Fibroblast of peridontal ligament (primary cell): ENCODE results near the gene PRR23B.

Experiments used
- DNase-seq: peaks from one replicate; pipeline ENCODE4 v3.0.0-alpha.2; 2010; ENCODE audit errors: extremely low read depth

The PRR23B gene

DNA sequence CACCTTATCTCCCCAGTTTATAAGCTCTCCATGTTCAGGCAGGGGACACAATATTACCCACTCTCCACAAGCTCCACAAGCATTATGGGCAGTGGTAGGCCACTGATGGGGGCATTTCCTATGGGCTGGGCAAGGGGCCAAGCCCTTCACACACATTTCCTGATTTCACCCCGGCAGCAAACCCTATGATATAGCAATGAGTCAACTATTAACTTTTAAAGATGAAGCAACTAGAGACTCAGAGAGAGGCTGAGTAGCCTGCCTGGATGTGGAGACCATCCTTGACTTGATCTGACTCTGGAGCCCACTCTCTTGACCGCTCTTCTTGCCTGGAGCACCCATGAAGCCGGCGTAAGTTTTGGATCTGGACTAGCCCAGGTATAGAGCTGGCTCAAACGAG, 46.3 kb downstream of the PRR23B start:
- no peak for DNase-seq

DNA sequence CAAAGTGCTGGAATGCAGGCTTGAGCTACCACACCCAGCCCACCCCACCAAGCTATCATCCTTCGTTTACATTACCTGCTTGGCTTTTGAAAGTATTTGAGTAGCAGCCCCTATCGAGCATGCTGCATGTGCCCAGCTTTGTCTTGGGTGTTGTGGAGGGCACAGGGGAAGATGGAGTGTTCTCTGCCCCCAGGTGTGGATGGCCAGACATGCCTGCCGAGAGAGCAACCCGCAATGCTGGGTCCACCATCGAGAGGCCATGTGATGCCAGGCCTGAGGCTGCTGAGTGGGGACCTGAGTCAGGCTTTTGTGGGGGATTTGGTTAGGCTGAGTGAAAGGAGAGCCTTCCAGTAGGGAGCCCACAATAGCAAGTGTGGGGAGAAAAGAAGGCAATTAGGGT, 47.8 kb downstream of the PRR23B start:
- DNase-seq = no peak

DNA sequence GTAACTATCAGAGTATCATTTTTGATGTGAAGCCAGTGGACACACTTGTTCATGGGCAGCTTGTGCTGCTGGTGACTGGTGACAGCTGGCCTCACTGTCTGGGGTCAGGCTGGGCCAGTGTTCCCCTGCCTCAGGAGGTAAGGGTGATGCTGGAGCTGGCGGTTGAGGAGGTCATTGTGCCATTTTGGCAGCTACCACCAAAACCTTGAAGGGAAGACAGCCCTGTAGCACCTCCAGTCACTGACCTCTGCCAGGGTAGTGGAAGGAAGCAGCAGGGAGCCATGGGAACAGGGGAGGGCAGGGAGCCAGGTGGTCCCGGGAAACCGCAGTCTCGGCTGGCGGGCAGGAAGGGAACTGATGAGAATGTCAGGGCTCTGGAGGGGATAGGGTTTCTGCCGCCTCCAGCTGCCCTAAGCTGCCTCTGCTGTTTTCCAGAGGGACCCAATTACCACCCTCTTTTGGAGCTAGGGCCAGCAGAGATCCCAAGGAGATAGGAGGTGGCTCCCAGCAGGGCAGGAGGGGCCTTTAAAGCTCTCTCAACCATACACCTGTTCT, 48.9 kb downstream of the PRR23B start:
- DNase-seq = no peak
